ENCODE data around the gene RGS1. TPM values are rescaled to one million over a fixed set of nuclear protein-coding genes. Genes with fewer than 3 reads are reported as not detected.

The RGS1 gene
- total RNA-seq, 1 donor = not detected

DNA sequence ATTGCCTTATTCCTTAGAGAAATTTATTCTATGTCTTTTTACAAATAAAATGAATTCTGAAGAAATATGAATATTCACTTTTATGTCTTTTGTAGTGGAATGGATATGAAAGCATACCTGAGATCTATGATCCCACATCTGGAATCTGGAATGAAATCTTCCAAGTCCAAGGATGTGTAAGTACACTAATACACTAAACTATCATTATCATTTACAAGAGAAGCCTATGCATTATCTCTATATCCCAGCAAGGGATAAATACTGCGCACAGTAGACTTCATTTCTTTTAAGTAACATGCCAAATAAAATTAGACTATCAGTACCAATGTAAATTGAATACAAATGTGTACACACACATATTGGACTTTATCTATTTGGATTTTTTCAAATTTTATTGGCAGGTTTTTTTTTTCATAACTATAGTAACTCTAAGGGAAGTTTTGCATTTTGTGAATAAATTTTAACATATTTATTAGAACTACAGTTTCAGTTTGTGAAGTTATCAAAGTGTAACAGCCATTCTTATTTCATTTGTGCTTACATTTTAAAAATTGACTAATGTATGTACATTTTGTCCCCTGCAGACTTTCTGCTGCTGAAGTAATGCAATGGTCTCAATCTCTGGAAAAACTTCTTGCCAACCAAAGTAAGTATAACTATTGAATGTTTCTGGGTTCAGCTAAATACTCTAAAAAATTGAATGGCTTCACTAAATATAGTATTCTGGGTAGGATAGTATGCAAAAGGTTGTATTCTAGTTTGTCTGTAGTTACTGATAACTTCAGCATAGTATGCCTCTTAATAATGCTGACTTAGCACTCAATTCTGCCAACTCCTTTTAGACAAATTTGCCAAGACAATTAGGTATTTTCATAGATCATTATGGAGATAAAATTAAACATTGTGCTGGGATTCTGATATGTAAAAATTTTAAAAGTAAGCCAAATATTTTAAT is 894 bp downstream of the RGS1 start:
- H3K4me3 ChIP-seq (ENCODE audit: low read depth, low read length) = no peak overlapping the region

DNA sequence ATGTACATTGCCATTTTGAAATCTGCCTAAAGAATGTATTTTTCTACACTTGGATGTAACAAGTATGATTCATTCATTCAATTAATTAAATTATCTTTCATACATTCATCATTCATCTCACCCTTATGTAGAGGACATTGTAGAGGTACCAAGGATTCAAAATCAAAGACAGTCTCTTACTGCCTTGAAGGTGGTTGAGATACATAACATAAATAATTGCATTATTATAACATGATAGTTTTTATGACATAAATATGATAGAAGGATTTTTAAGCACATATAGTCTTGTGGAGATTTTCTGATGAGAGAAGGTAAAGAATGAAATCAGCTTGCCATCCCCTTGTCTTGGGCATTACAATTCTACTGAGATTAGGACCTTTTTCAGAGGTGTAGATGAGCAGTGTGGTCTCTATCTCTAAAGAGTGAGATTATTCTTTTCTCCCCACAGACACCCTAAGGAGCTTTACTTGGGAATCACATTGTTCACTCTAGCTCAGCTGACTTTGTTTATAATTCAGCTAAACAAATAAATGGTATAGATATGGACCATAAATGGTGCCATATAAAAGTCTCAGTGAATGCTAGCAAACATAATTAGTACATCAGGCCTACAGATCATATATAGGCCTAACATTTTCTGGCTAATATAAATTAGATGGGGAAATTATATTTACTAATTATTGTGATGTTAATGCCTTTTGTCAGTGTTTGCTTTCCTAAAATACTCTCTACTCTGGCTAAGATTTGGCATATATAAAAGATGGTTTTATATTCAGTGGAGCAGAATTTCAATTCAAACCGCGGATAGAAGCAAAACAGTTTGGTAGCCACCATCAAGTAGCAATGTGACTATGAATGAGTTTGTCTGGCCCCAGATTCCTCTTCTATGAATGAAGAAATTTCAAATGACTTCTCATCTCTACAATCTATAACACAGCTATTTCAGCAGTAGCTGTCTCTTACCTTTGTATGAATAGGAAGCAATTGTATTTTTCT is 1.9 kb downstream of the RGS1 start:
- H3K4me3 ChIP-seq (ENCODE audit: low read depth, low read length) = no peak overlapping the region
- no peak for DNase-seq (ENCODE audit: low read depth)
- TF ChIP-seq, protein P1, sequence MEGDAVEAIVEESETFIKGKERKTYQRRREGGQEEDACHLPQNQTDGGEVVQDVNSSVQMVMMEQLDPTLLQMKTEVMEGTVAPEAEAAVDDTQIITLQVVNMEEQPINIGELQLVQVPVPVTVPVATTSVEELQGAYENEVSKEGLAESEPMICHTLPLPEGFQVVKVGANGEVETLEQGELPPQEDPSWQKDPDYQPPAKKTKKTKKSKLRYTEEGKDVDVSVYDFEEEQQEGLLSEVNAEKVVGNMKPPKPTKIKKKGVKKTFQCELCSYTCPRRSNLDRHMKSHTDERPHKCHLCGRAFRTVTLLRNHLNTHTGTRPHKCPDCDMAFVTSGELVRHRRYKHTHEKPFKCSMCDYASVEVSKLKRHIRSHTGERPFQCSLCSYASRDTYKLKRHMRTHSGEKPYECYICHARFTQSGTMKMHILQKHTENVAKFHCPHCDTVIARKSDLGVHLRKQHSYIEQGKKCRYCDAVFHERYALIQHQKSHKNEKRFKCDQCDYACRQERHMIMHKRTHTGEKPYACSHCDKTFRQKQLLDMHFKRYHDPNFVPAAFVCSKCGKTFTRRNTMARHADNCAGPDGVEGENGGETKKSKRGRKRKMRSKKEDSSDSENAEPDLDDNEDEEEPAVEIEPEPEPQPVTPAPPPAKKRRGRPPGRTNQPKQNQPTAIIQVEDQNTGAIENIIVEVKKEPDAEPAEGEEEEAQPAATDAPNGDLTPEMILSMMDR (IDR thresholded peaks at IDR 0.05; ENCODE audit: insufficient read depth, low read depth, low read length) = no peak

More for the DNA sequence above, 894 bp downstream of the RGS1 start:
- no peak for DNase-seq (ENCODE audit: low read depth)
- TF ChIP-seq, protein P1 (IDR thresholded peaks at IDR 0.05; ENCODE audit: insufficient read depth, low read depth, low read length) = no peak

DNA sequence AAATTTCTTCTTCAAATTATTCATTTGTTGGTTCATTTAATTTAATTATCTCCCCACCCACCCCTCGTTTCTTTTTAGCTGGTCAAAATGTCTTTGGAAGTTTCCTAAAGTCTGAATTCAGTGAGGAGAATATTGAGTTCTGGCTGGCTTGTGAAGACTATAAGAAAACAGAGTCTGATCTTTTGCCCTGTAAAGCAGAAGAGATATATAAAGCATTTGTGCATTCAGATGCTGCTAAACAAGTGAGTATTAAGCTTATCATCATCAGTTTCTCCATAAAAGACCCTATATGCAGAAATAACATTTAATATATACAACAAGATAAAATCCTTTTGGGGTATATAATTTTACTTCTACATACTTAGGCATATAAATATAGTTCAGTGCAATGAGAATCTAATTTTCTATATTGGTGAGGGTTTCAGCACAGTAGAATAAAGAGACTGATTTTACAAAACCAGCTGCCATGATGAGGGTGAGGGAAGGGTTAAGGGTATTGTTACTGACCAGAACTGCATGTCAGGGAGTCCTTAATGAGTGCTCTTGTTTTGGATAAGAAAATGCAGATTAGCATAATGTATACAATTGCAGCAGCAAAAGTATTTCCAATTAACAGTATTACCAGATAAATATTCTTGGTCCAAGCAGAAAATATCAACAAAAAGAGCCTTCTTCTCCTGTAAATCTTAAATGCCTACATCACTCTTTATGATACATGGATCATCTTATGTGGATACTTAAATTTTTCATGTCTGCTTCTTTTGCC is 2.8 kb downstream of the RGS1 start:
- no peak overlapping the region for H3K4me3 ChIP-seq (ENCODE audit: low read depth, low read length)
- no peak for DNase-seq (ENCODE audit: low read depth)
- TF ChIP-seq, protein P1 (IDR thresholded peaks at IDR 0.05; ENCODE audit: insufficient read depth, low read depth, low read length) = no peak

DNA sequence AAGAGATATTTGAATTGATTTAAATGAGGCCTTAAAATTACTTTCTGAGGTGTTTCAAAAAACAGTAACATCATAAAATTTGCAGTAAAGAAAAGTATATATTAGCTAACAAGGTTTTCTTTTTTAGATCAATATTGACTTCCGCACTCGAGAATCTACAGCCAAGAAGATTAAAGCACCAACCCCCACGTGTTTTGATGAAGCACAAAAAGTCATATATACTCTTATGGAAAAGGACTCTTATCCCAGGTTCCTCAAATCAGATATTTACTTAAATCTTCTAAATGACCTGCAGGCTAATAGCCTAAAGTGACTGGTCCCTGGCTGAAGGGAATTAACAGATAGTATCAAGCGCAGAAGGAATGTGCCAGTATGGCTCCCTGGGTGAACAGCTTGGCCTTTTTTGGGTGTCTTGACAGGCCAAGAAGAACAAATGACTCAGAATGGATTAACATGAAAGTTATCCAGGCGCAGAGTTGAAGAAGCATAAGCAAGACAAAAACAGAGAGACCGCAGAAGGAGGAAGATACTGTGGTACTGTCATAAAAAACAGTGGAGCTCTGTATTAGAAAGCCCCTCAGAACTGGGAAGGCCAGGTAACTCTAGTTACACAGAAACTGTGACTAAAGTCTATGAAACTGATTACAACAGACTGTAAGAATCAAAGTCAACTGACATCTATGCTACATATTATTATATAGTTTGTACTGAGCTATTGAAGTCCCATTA is 3.6 kb downstream of the RGS1 start:
- TF ChIP-seq, protein P1 (IDR thresholded peaks at IDR 0.05; ENCODE audit: insufficient read depth, low read depth, low read length) = no peak
- no peak overlapping the region for H3K4me3 ChIP-seq (ENCODE audit: low read depth, low read length)
- DNase-seq (ENCODE audit: low read depth) = peak; percentile 74

DNA sequence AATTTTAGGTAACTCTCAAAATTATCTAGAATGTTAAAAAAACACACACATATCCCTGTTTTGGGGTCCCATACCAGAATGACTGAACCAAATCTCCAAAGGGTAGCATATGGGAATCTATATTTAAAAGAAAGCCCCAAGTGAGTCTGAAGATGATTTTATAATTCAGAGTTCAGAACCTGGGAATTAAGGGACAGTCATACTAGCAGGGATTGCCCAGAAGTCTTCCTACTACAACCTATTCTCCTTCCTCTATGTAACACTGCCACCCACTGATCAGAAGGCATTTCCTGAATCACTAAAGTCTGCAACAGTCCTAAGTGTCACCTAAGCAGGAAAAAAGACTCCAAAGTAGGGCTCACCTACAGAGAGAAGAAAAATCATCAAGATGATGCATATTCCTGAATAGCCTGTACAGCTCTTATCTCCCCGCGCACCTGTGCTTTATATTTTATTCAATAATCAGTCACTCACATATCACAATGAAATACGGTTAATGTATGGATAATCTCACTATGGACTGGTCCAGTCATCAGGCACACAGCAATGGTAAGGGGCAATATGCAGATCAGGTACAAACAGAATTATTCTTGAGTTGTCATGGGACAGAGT is 4.9 kb downstream of the RGS1 start:
- TF ChIP-seq, protein P1 (IDR thresholded peaks at IDR 0.05; ENCODE audit: insufficient read depth, low read depth, low read length) = peak; percentile 54
- no peak overlapping the region for H3K4me3 ChIP-seq (ENCODE audit: low read depth, low read length)
- DNase-seq (ENCODE audit: low read depth) = peak; percentile 63
